Right ventricle myocardium superior (tissue), 1 donor: ENCODE results near the gene COL15A1. TPM values are rescaled to one million over a fixed set of nuclear protein-coding genes. Genes with fewer than 3 reads are reported as not detected.

ENCODE experiments used
- ATAC-seq: fragments of 200-7000 bp; cut with Tn5 transposase; one replicate; pipeline ENCODE4 v1.9.1; 2020; ENCODE audit warnings: mild to moderate bottlenecking; ENCODE audit not compliant: poor library complexity
- DNase-seq: peaks from one replicate; pipeline ENCODE4 v3.0.0-alpha.2; 2020
- intact Hi-C: fragments of 100-400 bp; cut with DNase I; formaldehyde crosslinking; loops from one replicate; pipeline ENCODE4 v1.11.2; 2022
- total RNA-seq: library from RNA; stranded (reverse); fragmentation: NEBNext Ultra II Directional; extraction: Animal tissue kit (Norgen Biotek cat#: 25700); gene quantifications from one replicate; pipeline ENCODE4 v1.2.1, GENCODE V29; 2021
- donor health status: DM: no; HTN: yes; CAD: no; lungs with severe emphysema.

The COL15A1 gene
- total RNA-seq, 1 donor from 2014 or later: 55.9 TPM

- intact Hi-C loops: no loop called here
- DNase-seq (no peak), ATAC-seq (no peak)
These were observed 3.4 kb upstream of the COL15A1 start for GRCh38 chr9:98940276-98940675.

GRCh38 chr9:98941946-98942523 is 1.7 kb upstream of the COL15A1 start:
- intact Hi-C loops: no loop called here
- DNase-seq: no peak
- ATAC-seq: no peak

- DNase-seq (no peak), ATAC-seq (peak; percentile 40)
- intact Hi-C loops: no loop called here
These were observed 613 bp upstream of the COL15A1 start for GRCh38 chr9:98942906-98943681.

GRCh38 chr9:98944057-98944733 is 488 bp downstream of the COL15A1 start:
- intact Hi-C loops: no loop called here
- DNase-seq: peak; percentile 58
- peak; percentile 56 for ATAC-seq

GRCh38 chr9:98944734-98945074 is 997 bp downstream of the COL15A1 start:
- no peak for ATAC-seq
- intact Hi-C loops: loop anchor here (5.0 kb wide), 1 partner anchor 72 kb away; no protein-coding TSS in a partner anchor

GRCh38 chr9:98949565-98949964 is 5.9 kb downstream of the COL15A1 start:
- DNase-seq: no peak
- intact Hi-C loops: loop anchor here (5.0 kb wide), 1 partner anchor 77 kb away; no protein-coding TSS in a partner anchor
- ATAC-seq: no peak

More at GRCh38 chr9:98944734-98945074, 997 bp downstream of the COL15A1 start:
- DNase-seq: no peak

- no peak for ATAC-seq
- DNase-seq: no peak
- intact Hi-C loops: no loop called here
These were observed 6.6 kb downstream of the COL15A1 start for GRCh38 chr9:98950262-98950661.

GRCh38 chr9:98951967-98952366 is 8.3 kb downstream of the COL15A1 start:
- ATAC-seq: no peak
- intact Hi-C loops: no loop called here
- no peak for DNase-seq

GRCh38 chr9:98953581-98954243 is 10.0 kb downstream of the COL15A1 start:
- DNase-seq (no peak), ATAC-seq (no peak)
- intact Hi-C loops: no loop called here

- ATAC-seq (no peak), DNase-seq (no peak)
- intact Hi-C loops: no loop called here
These were observed 10.5 kb downstream of the COL15A1 start for GRCh38 chr9:98954244-98954610.

- intact Hi-C loops: no loop called here
- ATAC-seq (no peak), DNase-seq (no peak)
These were observed 11.6 kb downstream of the COL15A1 start for GRCh38 chr9:98955259-98955658.

- DNase-seq (no peak), ATAC-seq (no peak)
- intact Hi-C loops: no loop called here
These were observed 14.1 kb downstream of the COL15A1 start for GRCh38 chr9:98957826-98958225.

- intact Hi-C loops: no loop called here
- no peak for DNase-seq
- peak; percentile 61 for ATAC-seq
These were observed 14.7 kb downstream of the COL15A1 start for GRCh38 chr9:98958271-98958984.

GRCh38 chr9:98960409-98960808 is 16.7 kb downstream of the COL15A1 start:
- ATAC-seq (no peak), DNase-seq (no peak)
- intact Hi-C loops: no loop called here

- no peak for DNase-seq
- ATAC-seq: no peak
- intact Hi-C loops: no loop called here
These were observed 17.9 kb downstream of the COL15A1 start for GRCh38 chr9:98961513-98962180.

GRCh38 chr9:98962181-98962560 is 18.5 kb downstream of the COL15A1 start:
- peak; percentile 54 for ATAC-seq
- intact Hi-C loops: no loop called here

GRCh38 chr9:98962861-98963260 is 19.2 kb downstream of the COL15A1 start:
- intact Hi-C loops: no loop called here
- ATAC-seq (no peak), DNase-seq (no peak)

More at GRCh38 chr9:98962181-98962560, 18.5 kb downstream of the COL15A1 start:
- no peak for DNase-seq

GRCh38 chr9:98964201-98964600 is 20.5 kb downstream of the COL15A1 start:
- intact Hi-C loops: no loop called here
- ATAC-seq: peak; percentile 40
- no peak for DNase-seq
